SKM-1 (cell line): ENCODE results near the gene SEMA5A.

Source experiments
- DNase-seq: peaks from one replicate; lab custom pipeline; 2025; ENCODE audit not compliant: unreplicated experiment; lab: John Stamatoyannopoulos, UW

Gene SEMA5A

GRCh38 chr5:9082996-9083395 is 462.9 kb downstream of the SEMA5A start:
- no peak for DNase-seq

- DNase-seq: no peak
Observed at GRCh38 chr5:9072701-9073100, 473.2 kb downstream of the SEMA5A start.

DNA sequence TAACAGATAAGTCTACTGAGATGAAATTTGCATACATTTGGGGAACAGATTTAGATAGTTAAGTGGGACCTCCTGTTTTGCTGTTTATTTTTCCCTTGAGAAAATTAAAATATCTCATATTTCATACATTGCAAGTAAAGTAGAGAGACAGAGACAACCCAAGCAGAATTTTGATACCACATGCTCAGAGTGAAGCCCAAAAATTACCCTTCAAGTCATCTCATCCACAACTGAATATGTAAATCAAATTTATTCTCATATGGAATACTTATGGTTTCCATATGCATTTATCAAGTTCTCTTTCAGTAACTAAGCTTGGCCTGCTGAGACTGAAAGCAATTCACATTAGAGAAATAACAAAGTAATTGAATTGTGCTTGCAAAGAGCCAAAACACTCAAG is 474.4 kb downstream of the SEMA5A start:
- DNase-seq: no peak

DNA sequence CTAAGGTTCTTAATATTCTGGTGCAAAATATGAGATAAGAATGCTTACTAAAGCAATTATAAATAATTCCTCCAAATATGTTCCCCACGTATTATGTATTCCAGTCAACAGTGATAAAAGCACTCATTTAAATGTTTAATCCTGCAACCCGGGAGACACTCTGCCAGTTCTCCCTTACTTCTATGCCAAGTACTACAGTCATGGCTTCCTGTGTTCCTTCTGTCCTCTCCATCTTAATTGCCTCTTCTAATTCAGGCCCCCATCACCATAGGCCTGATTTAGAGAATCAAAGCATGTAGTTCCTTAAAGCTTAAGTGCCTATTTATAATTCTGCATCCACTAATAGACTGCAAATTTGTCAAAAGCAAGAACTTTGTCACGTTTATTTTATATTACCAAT is 474.8 kb downstream of the SEMA5A start:
- no peak for DNase-seq

- DNase-seq: no peak
Observed at GRCh38 chr5:9069650-9070049, 476.2 kb downstream of the SEMA5A start.

DNA sequence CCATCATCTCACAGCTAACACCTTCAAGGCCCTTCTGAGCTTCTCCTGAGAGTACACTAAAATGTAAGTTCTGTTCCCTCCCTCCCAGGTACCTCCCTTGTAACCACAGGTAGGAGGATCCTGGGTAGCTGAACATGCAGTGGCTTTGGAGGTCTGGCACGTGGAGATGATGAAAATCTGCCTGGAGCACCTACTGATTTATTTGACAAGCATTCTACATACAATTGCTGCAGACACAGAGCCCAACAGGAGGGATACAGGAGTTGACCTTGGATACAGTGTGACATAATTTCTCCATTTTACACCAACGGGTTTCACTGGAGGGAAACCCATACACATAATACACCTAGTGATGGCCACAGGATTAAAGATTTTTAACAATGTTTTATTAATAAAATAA is 478.7 kb downstream of the SEMA5A start:
- DNase-seq: no peak

- DNase-seq: no peak
Observed at GRCh38 chr5:9066349-9066748, 479.5 kb downstream of the SEMA5A start.

- DNase-seq: no peak
Observed at GRCh38 chr5:9063615-9064245, 482.1 kb downstream of the SEMA5A start.

- DNase-seq: no peak
Observed at GRCh38 chr5:9062873-9063272, 483.0 kb downstream of the SEMA5A start.

GRCh38 chr5:9059920-9060691 is 485.8 kb downstream of the SEMA5A start:
- DNase-seq: no peak

GRCh38 chr5:9058666-9059065 is 487.2 kb downstream of the SEMA5A start:
- DNase-seq: no peak

GRCh38 chr5:9058161-9058560 is 487.7 kb downstream of the SEMA5A start:
- no peak for DNase-seq

DNA sequence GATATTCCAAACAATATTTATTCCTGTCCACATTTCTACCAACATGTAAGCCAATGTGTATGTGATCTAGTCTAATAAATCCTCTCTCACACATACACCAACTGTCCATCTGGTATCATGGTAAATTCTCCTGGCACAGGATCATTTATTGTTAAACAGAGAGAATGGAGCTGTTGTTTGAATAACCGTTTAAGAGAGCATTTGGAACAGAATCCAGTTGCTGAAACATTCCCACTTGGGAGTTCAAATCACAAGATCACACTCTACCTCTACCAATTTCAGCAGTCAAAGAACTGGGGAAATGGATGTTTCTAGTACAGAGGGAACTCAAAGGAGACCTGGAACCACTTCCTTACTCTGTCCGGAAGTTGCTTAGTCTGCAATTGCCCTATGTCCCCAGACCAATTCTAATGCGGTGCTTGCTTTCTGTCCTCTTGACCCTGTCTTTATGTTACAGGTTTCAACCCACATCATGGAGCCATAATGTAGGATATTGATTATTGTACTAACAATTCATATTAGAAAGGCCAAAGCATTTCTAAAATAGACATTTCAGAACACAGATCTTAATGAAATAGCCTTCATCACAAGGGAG is 488.4 kb downstream of the SEMA5A start:
- no peak for DNase-seq

DNA sequence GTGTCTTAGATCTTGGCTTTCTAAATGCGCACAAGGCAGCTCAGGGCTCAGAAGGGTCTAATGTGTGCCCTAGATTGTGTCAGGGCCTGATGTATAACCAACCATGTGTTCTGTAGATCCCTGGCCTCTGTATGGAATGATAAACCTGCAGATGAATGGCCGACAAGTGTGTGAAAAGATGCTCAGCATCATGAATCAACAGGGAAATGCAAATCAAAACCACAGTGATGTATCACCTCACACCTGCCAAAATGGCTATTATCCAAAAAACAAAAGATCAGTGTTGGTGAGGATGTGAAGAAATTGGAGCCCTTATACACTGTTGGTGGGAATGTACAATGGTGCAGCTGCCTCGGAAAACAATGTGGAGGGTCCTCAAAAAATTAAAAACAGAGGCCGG is 489.8 kb downstream of the SEMA5A start:
- DNase-seq: no peak

- DNase-seq: no peak
Observed at GRCh38 chr5:9054821-9055589, 490.9 kb downstream of the SEMA5A start.

GRCh38 chr5:9054322-9054721 is 491.6 kb downstream of the SEMA5A start:
- DNase-seq: no peak

- DNase-seq: no peak
Observed at GRCh38 chr5:9052421-9052820, 493.5 kb downstream of the SEMA5A start.

GRCh38 chr5:9051779-9052178 is 494.1 kb downstream of the SEMA5A start:
- no peak for DNase-seq

DNA sequence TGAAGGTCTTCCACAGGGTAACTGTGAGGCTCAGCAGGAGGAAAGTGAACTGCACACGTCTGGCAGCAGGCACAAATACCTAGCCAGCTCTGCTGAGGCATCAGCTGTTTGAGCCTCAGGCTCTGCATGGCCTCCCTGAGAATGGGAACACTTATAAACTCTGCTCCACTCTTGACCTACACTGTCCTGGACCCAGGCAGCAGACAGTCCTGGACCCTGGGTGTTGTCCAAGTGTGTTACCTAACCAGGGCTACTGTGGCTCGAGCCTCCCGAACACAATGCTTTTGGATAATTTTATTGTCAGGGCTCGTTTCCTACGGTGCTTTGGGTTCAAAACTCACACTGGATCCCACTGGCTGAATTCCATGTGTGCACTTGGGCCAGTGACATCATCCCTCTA is 497.9 kb downstream of the SEMA5A start:
- DNase-seq: no peak

DNA sequence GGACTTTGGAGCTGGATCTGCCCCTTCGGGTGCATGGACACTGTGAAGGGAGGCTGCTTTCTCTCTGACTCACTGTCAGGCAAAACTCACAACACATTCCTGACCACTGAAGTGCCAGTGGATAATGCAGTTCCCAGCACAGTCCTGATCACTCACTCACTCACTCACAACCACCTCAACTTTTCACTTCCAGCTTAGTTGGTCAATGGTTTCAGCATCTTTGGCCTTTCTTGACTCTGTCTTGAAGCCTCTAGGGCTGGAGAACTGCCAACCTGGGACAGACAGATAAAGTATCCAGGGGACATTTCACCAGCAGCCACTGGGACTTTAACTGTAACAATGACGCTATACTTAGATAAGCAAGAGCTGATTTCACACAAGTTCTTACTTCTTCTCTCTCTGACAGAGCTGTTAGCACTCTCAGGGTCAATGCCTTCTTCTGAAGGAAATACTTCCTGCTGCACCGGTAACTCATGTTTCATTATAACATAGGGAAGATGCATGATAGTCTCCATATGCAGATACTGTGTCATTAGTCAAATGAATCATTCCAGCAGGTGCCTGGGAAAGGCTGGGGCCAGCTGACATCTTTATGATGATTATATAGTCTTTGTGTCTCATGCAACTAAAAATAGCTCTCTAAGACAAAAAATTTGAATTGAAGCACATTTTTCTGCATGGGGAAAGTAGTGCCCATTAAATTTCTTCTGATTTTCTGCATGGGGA is 499.0 kb downstream of the SEMA5A start:
- DNase-seq: no peak

GRCh38 chr5:9045946-9046345 is 499.9 kb downstream of the SEMA5A start:
- DNase-seq: no peak
